Measurements from ENCODE around the gene TOP2B.

TOP2B gene

GRCh38 chr3:25603703-25604102 is 61.0 kb downstream of the TOP2B start:
- H3K4me3 ChIP-seq (replicated peaks; ENCODE audit: low read depth, low read length), result no peak overlapping the region
- peak; percentile 43 for DNase-seq (ENCODE audit: low read depth)
- no peak for TF ChIP-seq CTCF (IDR thresholded peaks at IDR 0.05; ENCODE audit: low read length, missing control alignments)

GRCh38 chr3:25597535-25598101 is 67.1 kb downstream of the TOP2B start:
- H3K4me3 ChIP-seq (replicated peaks; ENCODE audit: low read depth, low read length), result no peak overlapping the region
- TF ChIP-seq CTCF (IDR thresholded peaks at IDR 0.05; ENCODE audit: low read length, missing control alignments), result no peak
- no peak for DNase-seq (ENCODE audit: low read depth)

GRCh38 chr3:25594007-25594502 is 70.7 kb downstream of the TOP2B start:
- DNase-seq (ENCODE audit: low read depth), result peak; percentile 87
- H3K4me3 ChIP-seq (replicated peaks; ENCODE audit: low read depth, low read length), result no peak overlapping the region
- peak; percentile 70 for TF ChIP-seq CTCF (IDR thresholded peaks at IDR 0.05; ENCODE audit: low read length, missing control alignments)

- H3K4me3 ChIP-seq (replicated peaks; ENCODE audit: low read depth, low read length), result no peak overlapping the region
- TF ChIP-seq CTCF (IDR thresholded peaks at IDR 0.05; ENCODE audit: low read length, missing control alignments), result no peak
- DNase-seq (ENCODE audit: low read depth), result no peak
Observed at GRCh38 chr3:25593001-25593400, 71.7 kb downstream of the TOP2B start.

- no peak overlapping the region for H3K4me3 ChIP-seq (replicated peaks; ENCODE audit: low read depth, low read length)
- DNase-seq (ENCODE audit: low read depth), result peak; percentile 77
- TF ChIP-seq CTCF (IDR thresholded peaks at IDR 0.05; ENCODE audit: low read length, missing control alignments), result peak; percentile 43
Observed at GRCh38 chr3:25592510-25592968, 72.2 kb downstream of the TOP2B start.

- no peak overlapping the region for H3K4me3 ChIP-seq (replicated peaks; ENCODE audit: low read depth, low read length)
- no peak for DNase-seq (ENCODE audit: low read depth)
- no peak for TF ChIP-seq CTCF (IDR thresholded peaks at IDR 0.05; ENCODE audit: low read length, missing control alignments)
Observed at GRCh38 chr3:25589783-25590258, 74.9 kb downstream of the TOP2B start.
